HG03460 (cell line): ENCODE results near the gene MPPE1.

Experiments used
- ATAC-seq: cut with Tn5 transposase; IDR thresholded peaks from one replicate; pipeline ENCODE4 v1.9.1; 2021; ENCODE audit not compliant: unreplicated experiment

The MPPE1 gene

GRCh38 chr18:11885278-11885947 is 22.7 kb downstream of the MPPE1 start:
- no peak for ATAC-seq

- ATAC-seq, result no peak
These were observed 23.6 kb downstream of the MPPE1 start for GRCh38 chr18:11884396-11885030.

GRCh38 chr18:11883153-11883552 is 25.0 kb downstream of the MPPE1 start:
- peak; percentile 82 for ATAC-seq

- ATAC-seq, result no peak
These were observed 25.5 kb downstream of the MPPE1 start for GRCh38 chr18:11882636-11883035.

GRCh38 chr18:11880586-11881304 is 27.4 kb downstream of the MPPE1 start:
- ATAC-seq, result no peak

GRCh38 chr18:11877497-11878135 is 30.5 kb downstream of the MPPE1 start:
- ATAC-seq, result no peak

GRCh38 chr18:11874676-11875075 is 33.4 kb downstream of the MPPE1 start:
- no peak for ATAC-seq

GRCh38 chr18:11873670-11874340 is 34.3 kb downstream of the MPPE1 start:
- no peak for ATAC-seq

- no peak for ATAC-seq
These were observed 35.5 kb downstream of the MPPE1 start for GRCh38 chr18:11872479-11873136.

GRCh38 chr18:11871501-11871900 is 36.6 kb downstream of the MPPE1 start:
- ATAC-seq, result no peak

- no peak for ATAC-seq
These were observed 39.9 kb downstream of the MPPE1 start for GRCh38 chr18:11868230-11868629.

GRCh38 chr18:11866764-11867163 is 41.4 kb downstream of the MPPE1 start:
- ATAC-seq, result no peak

- no peak for ATAC-seq
These were observed 41.8 kb downstream of the MPPE1 start for GRCh38 chr18:11866329-11866728.

GRCh38 chr18:11865071-11865470 is 43.0 kb downstream of the MPPE1 start:
- ATAC-seq, result no peak

GRCh38 chr18:11864471-11864870 is 43.6 kb downstream of the MPPE1 start:
- no peak for ATAC-seq

GRCh38 chr18:11862468-11863137 is 45.5 kb downstream of the MPPE1 start:
- ATAC-seq, result no peak

- no peak for ATAC-seq
These were observed 46.4 kb downstream of the MPPE1 start for GRCh38 chr18:11861583-11862288.

- no peak for ATAC-seq
These were observed 47.3 kb downstream of the MPPE1 start for GRCh38 chr18:11860594-11861450.
